GM12878 (cell line): ENCODE results near the gene TRIM25. TPM values are rescaled to one million over a fixed set of nuclear protein-coding genes. Genes with fewer than 3 reads are reported as not detected.
A peak's percentile ranks its signal among the peaks of the same experiment; 100 is the strongest.

Experiments used
- ATF3 ChIP-seq: IDR thresholded peaks from 2 replicates; pipeline ENCODE4 v1.6.1; 2011; ENCODE audit warnings: low read depth, mild to moderate bottlenecking, low read length, moderate library complexity, borderline replicate concordance; ENCODE audit errors: extremely low read depth
- BCL11A ChIP-seq: IDR thresholded peaks from 2 replicates; pipeline ENCODE4 v1.6.1; 2011; ENCODE audit warnings: low read depth, low read length
- BCL3 ChIP-seq: IDR thresholded peaks from 2 replicates; pipeline ENCODE4 v1.6.1; 2011; ENCODE audit warnings: borderline replicate concordance, low read depth, mild to moderate bottlenecking, moderate library complexity, low read length; ENCODE audit not compliant: insufficient read depth, poor library complexity, severe bottlenecking
- BMI1 ChIP-seq: fragments of 450-650 bp; IDR thresholded peaks from 2 replicates; pipeline ENCODE4 v1.6.1; 2016; ENCODE audit warnings: mild to moderate bottlenecking, moderate library complexity, borderline replicate concordance
- CTCF ChIP-seq, 3 experiments: IDR thresholded peaks in 2 of 3; conservative IDR thresholded peaks in 1 of 3; 2 replicates each; pipeline ENCODE4 v1.5.1; 2011; ENCODE audit warnings: low read depth in 3 of 3, low read length in 3 of 3, mild to moderate bottlenecking in 3 of 3, control low read depth in 2 of 3, moderate library complexity in 2 of 3, inconsistent platforms in 1 of 3, mixed read lengths in 1 of 3; ENCODE audit not compliant: control insufficient read depth in 2 of 3, insufficient read depth in 1 of 3; ENCODE audit errors: extremely low read depth in 1 of 3
- ESRRA ChIP-seq: IDR thresholded peaks from 2 replicates; pipeline ENCODE4 v1.6.1; 2012; ENCODE audit warnings: mild to moderate bottlenecking, low read length, improper control_type of control experiment
- IKZF1 ChIP-seq: fragments of 450-650 bp; conservative IDR thresholded peaks from 2 replicates; pipeline ENCODE4 v1.6.1; 2017; ENCODE audit warnings: antibody characterized with exemption, mild to moderate bottlenecking
- JUNB ChIP-seq: IDR thresholded peaks from 2 replicates; pipeline ENCODE4 v1.6.1; 2016; ENCODE audit warnings: antibody characterized with exemption, mild to moderate bottlenecking
- JUND ChIP-seq: IDR thresholded peaks from 2 replicates; pipeline ENCODE4 v1.6.1; 2012; ENCODE audit warnings: low read depth, mild to moderate bottlenecking, low read length, improper control_type of control experiment, moderate library complexity
- MTA2 ChIP-seq: fragments of 450-650 bp; IDR thresholded peaks from 2 replicates; pipeline ENCODE4 v1.6.1; 2016; ENCODE audit warnings: low read depth, mild to moderate bottlenecking, moderate library complexity
- PBX3 ChIP-seq: IDR thresholded peaks from 2 replicates; pipeline ENCODE4 v1.6.1; 2011; ENCODE audit warnings: mild to moderate bottlenecking, low read depth, low read length, moderate library complexity; ENCODE audit not compliant: insufficient replicate concordance
- POLR2AphosphoS2 ChIP-seq: IDR thresholded peaks from 2 replicates; pipeline ENCODE4 v1.6.1; 2011; ENCODE audit warnings: low read depth, mild to moderate bottlenecking, low read length, improper control_type of control experiment, moderate library complexity
- POU2F2 ChIP-seq: IDR thresholded peaks from 3 replicates; pipeline ENCODE4 v1.6.1; 2011; ENCODE audit warnings: low read depth, mild to moderate bottlenecking, low read length, borderline replicate concordance
- RCOR1 ChIP-seq: conservative IDR thresholded peaks from 2 replicates; pipeline ENCODE4 v1.6.1; 2012; ENCODE audit warnings: low read depth, low read length, improper control_type of control experiment
- SUZ12 ChIP-seq: fragments of 200-600 bp; sonication (generic); IDR thresholded peaks from one replicate; pipeline ENCODE4 v1.6.1; 2018; ENCODE audit warnings: antibody characterized with exemption, mild to moderate bottlenecking; ENCODE audit not compliant: unreplicated experiment
- TAF1 ChIP-seq: IDR thresholded peaks from 2 replicates; pipeline ENCODE4 v1.6.1; 2011; ENCODE audit warnings: mild to moderate bottlenecking, low read depth, low read length, borderline replicate concordance
- TCF3 ChIP-seq: IDR thresholded peaks from 2 replicates; pipeline ENCODE4 v1.6.1; 2012; ENCODE audit warnings: low read depth, mild to moderate bottlenecking, low read length, borderline replicate concordance; ENCODE audit not compliant: insufficient read depth
- YY1 ChIP-seq: IDR thresholded peaks from 2 replicates; pipeline ENCODE4 v1.6.1; 2011; ENCODE audit warnings: low read depth, mild to moderate bottlenecking, low read length
- ZNF384 ChIP-seq: IDR thresholded peaks from 2 replicates; pipeline ENCODE4 v1.6.1; 2012; ENCODE audit warnings: low read depth, mild to moderate bottlenecking, low read length, improper control_type of control experiment, borderline replicate concordance
- ZNF622 ChIP-seq: fragments of 450-650 bp; IDR thresholded peaks from 2 replicates; pipeline ENCODE4 v1.6.1; 2017; ENCODE audit warnings: mild to moderate bottlenecking, inconsistent platforms
- polyA plus RNA-seq, 11 experiments: library from polyadenylated mRNA; depleted of rRNA in 4 of 11; unstranded in 6 of 11; stranded (reverse) in 5 of 11; fragments of >200 nt; fragmentation: Nextera tagmentation in 4 of 11; fragmentation: Illumina TruSeq in 1 of 11; extraction: Ambion mirVana in 4 of 11; extraction: Trizol in 1 of 11; gene quantifications; 1 replicate in 1 of 11; 2 replicates in 10 of 11; pipeline versions ENCODE4 v1.2.1 to v1.2.3, GENCODE V29; 2011 to 2016; ENCODE audit warnings: inconsistent platforms in 2 of 11, missing spikeins in 2 of 11, low read depth in 1 of 11
- total RNA-seq, 4 experiments: library from RNA; depleted of rRNA in 3 of 4; stranded (reverse); fragments of >200 nt in 3 of 4; fragmentation: Illumina TruSeq in 1 of 4; extraction: Trizol in 1 of 4; gene quantifications; 2 replicates each; pipeline versions ENCODE4 v1.2.1 to v1.2.3, GENCODE V29; 2013 to 2021

The TRIM25 gene
- total and polyA plus RNA-seq, 10 of the 15 experiments (the other 5 are each of a cell fraction or from before 2014, with no cell fraction given): 10.5 to 123 (median 51.3) TPM

GRCh38 chr17:56913867-56914580 is at the start of gene TRIM25 (continued):
- TF ChIP-seq JUNB (no peak), POU2F2 (peak; percentile 90; the same call in 2 of the 3 replicates), RCOR1 (0 out of 2 replicates have a peak, but pooled peaks have one; percentile 48), ZNF622 (no peak), TCF3 (peak; percentile 85), ATF3 (peak; percentile 50; the same call in 1 of the 2 replicates), ESRRA (no peak), TAF1 (peak; percentile 91), BMI1 (0 out of 2 replicates have a peak, but pooled peaks have one; percentile 23), ZNF384 (peak; percentile 68), IKZF1 (peak; percentile 89), CTCF (IDR thresholded peaks at IDR 0.05 in 2 of 3, conservative IDR thresholded peaks at IDR 0.05 in 1 of 3; ENCODE audit: control insufficient read depth in 2 of 3, extremely low read depth in 1 of 3, insufficient read depth in 1 of 3, low read depth in 3 of 3, low read length in 3 of 3) (no peak), JUND (no peak), MTA2 (0 out of 2 replicates have a peak, but pooled peaks have one; percentile 9), YY1 (peak; percentile 66), PBX3 (no peak), BCL3 (peak; percentile 38), BCL11A (peak; percentile 12; the same call in 1 of the 2 replicates), SUZ12 (no peak), POLR2AphosphoS2 (peak; percentile 96)
